ENCODE results near the gene CATSPER4. TPM values are rescaled to one million over a fixed set of nuclear protein-coding genes. Genes with fewer than 3 reads are reported as not detected.
A peak's percentile ranks its signal among the peaks of the same experiment; 100 is the strongest.

Gene CATSPER4
- total RNA-seq: not detected

DNA sequence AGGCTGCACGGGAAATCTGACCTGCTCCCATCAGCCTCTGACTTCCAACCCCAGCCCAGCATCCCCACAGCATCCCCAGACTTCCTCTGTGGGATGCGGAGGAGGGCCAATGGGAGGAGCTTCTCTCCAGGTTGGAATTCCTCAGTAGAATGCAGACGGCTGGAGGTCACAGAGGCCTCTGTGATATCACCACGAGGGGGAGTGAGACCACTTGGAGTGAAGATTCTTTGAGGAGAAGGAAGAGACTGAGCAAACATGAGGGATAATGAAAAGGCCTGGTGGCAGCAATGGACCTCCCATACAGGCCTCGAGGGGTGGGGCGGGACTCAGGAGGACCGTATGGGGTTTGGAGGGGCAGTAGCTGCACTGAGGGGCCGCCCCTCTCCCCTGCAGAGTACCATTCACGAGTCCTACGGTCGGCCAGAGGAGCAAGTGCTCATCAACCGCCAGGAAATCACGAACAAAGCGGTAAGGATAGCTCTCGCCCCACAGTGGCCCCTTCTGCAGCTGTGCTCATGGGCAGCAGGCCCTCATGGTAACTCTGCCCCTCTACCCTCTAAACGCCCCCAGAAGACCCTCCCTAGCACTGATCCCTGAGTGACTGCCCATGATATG lies at the start of gene CATSPER4:
CATSPER4 (plus strand) TSS at position 230 of the 615 bp plus-strand sequence; CDS start at position 256, 26 bp downstream.
- Mint-ChIP-seq H3K4me3 (no peak within 1 kb of the TSS), H3K36me3 (no peaks in the 10 kb centered on the region), H3K4me1 (ENCODE audit: low read depth) (peaks cover 10% of the 10 kb centered on the region), H3K27me3 (no peaks in the 10 kb centered on the region), H3K27ac (no peak within 1 kb of the TSS), H3K9me3 (no peaks in the 10 kb centered on the region)
- ChIA-PET CTCF (interaction anchor here (2.1 to 2.4 kb wide), 2 partner anchors 21 to 44 kb away, joined by 7 to 10 read pairs; partner anchors contain the start of genes CEP85 and ZNF593), POLR2A (no interaction called here)
- no peak for DNase-seq
- intact Hi-C loops (cut with micrococcal nuclease): no loop called here

DNA sequence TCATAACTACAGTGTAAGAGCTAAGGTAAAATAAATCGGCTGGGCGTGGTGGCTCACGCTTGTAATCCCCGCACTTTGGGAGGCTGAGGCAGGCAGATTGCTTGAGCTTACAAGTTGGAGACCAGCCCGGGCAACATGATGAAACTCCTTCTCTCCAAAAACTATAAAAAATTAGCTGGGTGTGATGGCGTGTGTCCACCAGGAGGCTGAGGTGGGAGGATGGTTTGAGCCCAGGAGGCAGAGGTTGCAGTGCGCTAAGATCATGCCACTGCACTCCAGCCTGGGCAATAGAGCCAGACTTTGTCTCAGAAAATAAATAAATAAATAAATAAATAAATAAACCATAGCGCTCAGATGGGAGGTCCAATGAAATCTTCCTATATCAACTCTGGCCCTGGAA lies 48.2 kb upstream of the CATSPER4 start:
- H3K4me1 Mint-ChIP-seq (ENCODE audit: low read depth): peaks cover 11% of the 10 kb centered on the region
- H3K36me3 Mint-ChIP-seq: no peaks in the 10 kb centered on the region
- POLR2A ChIA-PET: no interaction called here
- intact Hi-C loops (cut with micrococcal nuclease): no loop called here
- no peaks in the 10 kb centered on the region for H3K9me3 Mint-ChIP-seq
- no peak overlapping the region for H3K27ac Mint-ChIP-seq
- no peak for DNase-seq
- no peaks in the 10 kb centered on the region for H3K27me3 Mint-ChIP-seq
- H3K4me3 Mint-ChIP-seq: no peak overlapping the region
- CTCF ChIA-PET: interaction anchor here (0.5 to 8.1 kb wide), 12 partner anchors 9 to 282 kb away, joined by 3 to 204 read pairs (median 4); partner anchors contain the start of gene ZNF593

DNA sequence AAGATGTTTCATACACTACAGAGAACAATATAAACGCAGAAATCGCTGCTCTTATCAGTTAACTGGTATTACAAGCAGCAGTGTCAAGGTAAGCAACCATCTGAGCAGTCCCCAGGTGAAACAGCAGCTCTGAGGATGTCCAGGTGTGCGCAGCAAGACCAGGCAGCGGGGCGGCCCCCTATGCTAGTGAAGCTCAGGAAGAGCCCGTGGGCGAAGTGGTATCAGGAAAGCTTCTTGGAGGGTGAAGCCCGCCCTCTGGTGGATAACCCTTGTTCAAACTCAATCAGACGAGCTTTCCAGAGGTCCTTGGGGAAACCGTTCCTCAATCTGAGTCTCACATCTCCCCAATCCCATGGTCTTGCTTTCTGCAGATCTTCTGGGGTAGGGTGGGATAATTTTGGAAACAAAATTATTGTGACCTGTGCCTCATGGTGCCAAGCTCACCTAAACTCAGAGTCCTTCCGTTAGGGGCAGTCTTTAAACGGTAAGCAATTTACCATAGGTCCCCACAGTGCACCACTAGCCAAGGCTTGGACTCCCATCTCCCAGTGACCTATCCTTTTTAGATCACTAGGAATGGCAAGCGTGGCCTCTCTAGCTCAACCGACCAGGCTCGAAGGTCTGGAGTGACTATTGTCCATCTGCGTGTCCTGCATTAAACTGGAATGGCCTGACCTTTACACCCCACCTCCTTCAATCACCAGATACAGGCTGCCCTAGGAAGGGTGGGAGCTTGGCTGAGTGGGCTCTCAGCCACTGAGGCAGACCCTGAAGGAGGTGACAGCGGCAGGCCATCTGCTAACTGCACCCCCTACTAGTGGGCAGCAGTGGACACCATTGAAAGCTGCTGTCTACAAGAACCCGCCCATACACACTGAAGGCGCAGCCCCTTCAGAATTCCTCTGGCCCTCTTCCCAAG lies 45.1 kb upstream of the CATSPER4 start:
- CTCF ChIA-PET: interaction anchor here (0.7 to 8.1 kb wide), 41 partner anchors 12 to 984 kb away, joined by 3 to 204 read pairs (median 5); partner anchors contain the start of genes CD52, CEP85, CNKSR1 and FAM110D
- no peak overlapping the region for H3K4me3 Mint-ChIP-seq
- peak; percentile 83 for DNase-seq
- intact Hi-C loops (cut with micrococcal nuclease): loop anchor here (1.0 to 2.0 kb wide), 3 partner anchors 18 to 109 kb away; no protein-coding TSS in a partner anchor
- POLR2A ChIA-PET: interaction anchor here (0.7 to 1.1 kb wide), 4 partner anchors 36 to 114 kb away, joined by 3 to 7 read pairs (median 3); no protein-coding TSS in a partner anchor
- H3K4me1 Mint-ChIP-seq (ENCODE audit: low read depth): peaks cover 4% of the 10 kb centered on the region
- no peaks in the 10 kb centered on the region for H3K27me3 Mint-ChIP-seq
- H3K9me3 Mint-ChIP-seq: no peaks in the 10 kb centered on the region
- H3K27ac Mint-ChIP-seq: no peak overlapping the region
- H3K36me3 Mint-ChIP-seq: no peaks in the 10 kb centered on the region

DNA sequence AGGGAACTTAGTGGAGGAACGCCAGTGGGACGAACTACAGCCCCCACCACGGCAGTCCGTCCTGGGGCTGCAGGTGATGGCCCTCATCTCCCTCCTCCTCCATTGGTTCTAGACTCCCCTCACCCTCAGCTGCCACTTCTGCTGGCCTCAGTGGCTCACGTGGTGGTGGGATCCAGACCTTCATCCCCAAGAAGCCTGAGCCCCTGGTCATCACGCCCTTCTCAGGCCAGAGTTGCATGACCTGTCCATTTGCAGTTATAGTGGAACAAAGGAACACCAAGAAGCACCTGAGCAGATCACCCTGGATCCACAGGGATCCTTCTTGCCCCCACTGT lies 44.5 kb upstream of the CATSPER4 start:
- peaks cover 4% of the 10 kb centered on the region for H3K4me1 Mint-ChIP-seq (ENCODE audit: low read depth)
- H3K4me3 Mint-ChIP-seq: no peak overlapping the region
- no peaks in the 10 kb centered on the region for H3K9me3 Mint-ChIP-seq
- intact Hi-C loops (cut with micrococcal nuclease): loop anchor here (1.0 to 2.0 kb wide), 3 partner anchors 19 to 110 kb away; no protein-coding TSS in a partner anchor
- ChIA-PET CTCF (interaction anchor here (0.9 to 8.1 kb wide), 22 partner anchors 11 to 271 kb away, joined by 3 to 204 read pairs (median 13); partner anchors contain the start of genes CEP85, CNKSR1, FAM110D and PDIK1L), POLR2A (no interaction called here)
- DNase-seq: no peak
- H3K36me3 Mint-ChIP-seq: no peaks in the 10 kb centered on the region
- no peaks in the 10 kb centered on the region for H3K27me3 Mint-ChIP-seq
- no peak overlapping the region for H3K27ac Mint-ChIP-seq

DNA sequence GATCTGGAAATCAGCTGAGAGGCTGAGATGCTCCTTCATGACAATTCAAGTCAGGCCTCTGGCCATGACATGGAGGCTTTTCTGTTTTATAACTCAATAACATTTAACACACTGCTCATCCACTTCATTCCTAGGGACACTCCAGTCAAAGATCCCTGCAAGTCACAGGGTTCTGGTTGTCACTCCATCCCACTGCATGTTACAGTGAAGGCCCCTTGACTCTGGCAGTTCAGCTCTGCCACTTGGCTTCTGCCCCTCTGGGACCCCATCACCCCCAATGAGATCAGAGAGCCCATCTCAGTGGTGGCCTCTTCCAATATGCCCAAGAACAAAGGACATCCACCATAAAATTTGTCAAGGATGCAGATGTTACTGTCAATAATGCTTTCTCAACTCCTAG lies 41.5 kb upstream of the CATSPER4 start:
- H3K27me3 Mint-ChIP-seq: no peaks in the 10 kb centered on the region
- intact Hi-C loops (cut with micrococcal nuclease): no loop called here

DNA sequence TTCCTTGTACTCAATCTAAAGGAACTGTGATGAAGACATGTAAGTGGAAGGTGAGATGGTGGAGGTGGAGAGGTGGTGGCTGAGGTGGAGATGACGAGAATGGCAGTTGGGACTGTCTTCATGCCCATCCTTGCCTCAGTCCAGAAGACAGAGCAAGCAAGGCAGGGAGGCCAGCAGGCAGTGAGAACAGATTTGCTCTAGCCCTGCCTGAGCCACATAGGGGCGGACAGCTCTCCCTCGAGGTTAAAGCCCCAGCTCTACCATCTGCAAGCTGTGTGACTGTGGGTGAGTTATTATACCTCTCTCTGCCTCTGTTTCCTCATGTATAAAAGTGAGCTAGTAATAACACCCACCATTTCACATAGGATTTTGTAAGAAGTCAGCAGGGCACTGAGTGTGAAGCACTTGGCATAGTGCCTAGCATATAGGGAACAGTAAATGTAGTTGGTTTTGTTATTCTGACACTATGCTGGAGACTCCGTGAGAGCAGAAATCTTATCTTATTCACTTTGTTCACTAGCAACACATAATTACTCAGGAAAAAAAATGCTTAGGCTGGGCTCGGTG lies 36.4 kb upstream of the CATSPER4 start:
- Mint-ChIP-seq H3K36me3 (no peaks in the 10 kb centered on the region), H3K4me3 (no peak overlapping the region), H3K4me1 (ENCODE audit: low read depth) (no peaks in the 10 kb centered on the region), H3K27me3 (peaks cover 12% of the 10 kb centered on the region), H3K27ac (no peak overlapping the region), H3K9me3 (no peaks in the 10 kb centered on the region)
- ChIA-PET CTCF (interaction anchor here (0.6 kb wide), 1 partner anchor 750 kb away, joined by 5 read pairs; no protein-coding TSS in a partner anchor), POLR2A (no interaction called here)
- intact Hi-C loops (cut with micrococcal nuclease): no loop called here
- DNase-seq: no peak

More for the DNA sequence above, 41.5 kb upstream of the CATSPER4 start:
- H3K9me3 Mint-ChIP-seq: no peaks in the 10 kb centered on the region
- H3K27ac Mint-ChIP-seq: no peak overlapping the region
- no peak for DNase-seq
- peaks cover 4% of the 10 kb centered on the region for H3K4me1 Mint-ChIP-seq (ENCODE audit: low read depth)
- H3K36me3 Mint-ChIP-seq: no peaks in the 10 kb centered on the region
- no peak overlapping the region for H3K4me3 Mint-ChIP-seq
- ChIA-PET CTCF (interaction anchor here (0.6 to 8.1 kb wide), 2 partner anchors 47 to 86 kb away, joined by 3 to 204 read pairs; partner anchors contain the start of gene CEP85), POLR2A (no interaction called here)

DNA sequence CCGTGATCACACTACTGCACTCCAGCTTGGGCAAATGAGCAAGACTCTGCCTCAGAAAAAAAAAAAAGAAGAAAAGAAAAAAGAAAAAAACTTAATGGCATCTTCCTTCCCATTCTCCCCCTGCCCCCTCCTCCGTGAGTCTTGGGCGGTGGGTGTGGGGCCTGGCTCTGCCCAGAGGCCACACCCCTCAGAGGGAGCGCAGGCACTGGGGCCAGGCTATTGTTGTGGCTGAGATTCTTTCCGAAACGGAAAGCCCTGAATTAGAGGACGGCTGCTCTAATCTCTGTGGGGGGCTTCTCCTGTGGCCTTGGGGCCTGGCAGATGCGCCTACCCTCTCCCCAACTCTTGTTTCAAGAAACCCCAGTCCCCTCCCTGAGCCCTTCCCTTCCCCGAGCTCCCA lies 35.7 kb upstream of the CATSPER4 start:
- CTCF ChIA-PET: interaction anchor here (0.6 to 1.0 kb wide), 2 partner anchors 15 to 751 kb away, joined by 3 to 5 read pairs; partner anchors contain the start of gene ZNF593
- no peak overlapping the region for H3K27ac Mint-ChIP-seq
- H3K9me3 Mint-ChIP-seq: no peaks in the 10 kb centered on the region
- peaks cover 19% of the 10 kb centered on the region for H3K27me3 Mint-ChIP-seq
- no peak for DNase-seq
- POLR2A ChIA-PET: interaction anchor here (0.6 kb wide), 1 partner anchor 1753 kb away, joined by 3 read pairs; no protein-coding TSS in a partner anchor
- no peaks in the 10 kb centered on the region for H3K36me3 Mint-ChIP-seq
- no peak overlapping the region for H3K4me3 Mint-ChIP-seq
- intact Hi-C loops (cut with micrococcal nuclease): no loop called here
- H3K4me1 Mint-ChIP-seq (ENCODE audit: low read depth): no peaks in the 10 kb centered on the region

DNA sequence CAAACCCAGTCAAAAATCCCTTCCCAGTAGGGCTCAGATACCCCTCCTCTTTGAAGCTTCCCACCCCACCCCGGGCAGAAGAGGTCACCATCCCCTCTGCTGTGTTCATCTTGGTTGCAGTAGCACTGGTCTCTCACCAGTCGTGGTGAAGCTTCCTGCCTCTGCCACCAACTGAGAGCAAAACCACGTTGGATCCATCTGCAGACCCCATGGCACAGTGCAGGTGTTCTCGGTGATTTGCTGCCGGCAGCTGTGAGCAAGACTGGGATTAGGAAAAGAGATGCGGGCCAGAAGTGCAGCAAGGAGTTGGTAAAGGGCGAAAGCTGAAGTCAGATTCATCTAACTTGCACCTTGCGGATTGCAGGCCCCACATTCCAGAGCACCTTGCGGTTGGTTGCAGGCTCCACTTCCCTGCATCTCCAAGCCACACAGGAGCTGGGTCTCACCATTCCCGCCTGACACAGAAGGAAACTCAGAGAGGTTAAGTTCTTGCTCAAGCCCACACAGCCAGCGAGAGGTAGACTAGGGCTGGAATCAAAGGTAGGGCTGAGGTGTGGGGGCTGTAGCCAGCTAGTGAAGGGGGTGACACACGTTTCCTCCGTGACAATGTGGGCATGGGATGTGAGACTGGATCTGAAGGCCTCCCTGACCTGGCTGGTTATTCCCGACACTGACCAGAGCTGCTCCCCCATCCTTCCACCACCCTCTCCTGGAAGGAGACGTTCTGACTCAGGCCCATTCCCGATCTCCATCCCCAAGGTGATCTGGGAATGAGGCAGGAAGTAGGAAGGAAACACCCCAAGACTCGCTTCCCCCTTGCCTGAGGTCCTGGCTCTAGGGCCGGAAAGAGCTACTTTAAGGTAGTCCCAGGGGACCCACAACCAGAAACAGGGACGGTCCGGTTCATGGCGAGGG lies 34.8 kb upstream of the CATSPER4 start:
- H3K27ac Mint-ChIP-seq: no peak overlapping the region
- DNase-seq: no peak
- intact Hi-C loops (cut with micrococcal nuclease): no loop called here
- H3K4me1 Mint-ChIP-seq (ENCODE audit: low read depth): no peaks in the 10 kb centered on the region
- H3K27me3 Mint-ChIP-seq: peaks cover 19% of the 10 kb centered on the region
- POLR2A ChIA-PET: interaction anchor here (0.6 kb wide), 1 partner anchor 1752 kb away, joined by 3 read pairs; no protein-coding TSS in a partner anchor
- no peak overlapping the region for H3K4me3 Mint-ChIP-seq
- no peaks in the 10 kb centered on the region for H3K9me3 Mint-ChIP-seq
- no peaks in the 10 kb centered on the region for H3K36me3 Mint-ChIP-seq
- CTCF ChIA-PET: interaction anchor here (1.0 to 3.8 kb wide), 3 partner anchors 10 to 53 kb away, joined by 3 to 20 read pairs (median 3); partner anchors contain the start of gene ZNF593

DNA sequence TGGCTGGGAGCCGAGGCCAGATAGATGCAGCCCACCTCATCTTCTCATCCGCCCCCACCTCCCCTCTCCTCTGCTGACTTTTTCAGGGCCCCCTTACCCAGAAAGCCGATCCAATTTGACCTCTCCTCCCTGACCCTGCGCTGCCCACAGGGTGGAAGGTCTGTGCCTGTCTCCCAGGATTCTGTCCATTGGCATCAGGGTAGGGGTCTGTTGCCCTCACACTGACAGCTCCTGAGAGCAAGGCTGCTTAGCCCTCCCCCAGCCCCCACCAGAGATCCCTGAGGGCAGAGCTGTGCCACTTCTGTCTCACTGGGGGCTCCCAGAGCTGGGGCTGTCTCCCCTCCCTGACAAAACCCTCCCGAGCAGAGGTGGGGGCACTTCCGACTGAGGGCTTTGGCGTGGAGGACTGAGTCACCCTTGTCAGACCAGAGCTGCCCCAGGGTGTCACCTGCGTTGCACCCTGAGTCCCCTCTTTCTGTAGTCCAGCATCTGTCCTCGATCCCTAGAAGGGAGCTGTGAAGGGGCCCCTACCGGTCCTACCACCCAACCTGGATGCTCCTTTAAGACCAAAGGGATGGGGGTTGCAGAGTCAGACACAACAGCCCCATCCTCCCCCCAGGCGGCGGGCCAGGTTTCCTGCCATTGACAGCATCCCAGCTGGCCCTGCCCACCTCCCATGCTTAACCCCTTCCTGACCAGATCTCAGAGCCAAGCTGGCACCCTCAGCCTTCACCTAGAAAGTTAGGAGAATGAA lies 33.9 kb upstream of the CATSPER4 start:
- intact Hi-C loops (cut with micrococcal nuclease): no loop called here
- Mint-ChIP-seq H3K4me1 (ENCODE audit: low read depth) (no peaks in the 10 kb centered on the region), H3K27me3 (peaks cover 22% of the 10 kb centered on the region), H3K9me3 (no peaks in the 10 kb centered on the region), H3K36me3 (no peaks in the 10 kb centered on the region), H3K4me3 (no peak overlapping the region), H3K27ac (no peak overlapping the region)
- no peak for DNase-seq
- ChIA-PET CTCF (interaction anchor here (0.8 to 3.8 kb wide), 5 partner anchors 11 to 120 kb away, joined by 3 to 20 read pairs (median 3); partner anchors contain the start of gene ZNF593), POLR2A (no interaction called here)

DNA sequence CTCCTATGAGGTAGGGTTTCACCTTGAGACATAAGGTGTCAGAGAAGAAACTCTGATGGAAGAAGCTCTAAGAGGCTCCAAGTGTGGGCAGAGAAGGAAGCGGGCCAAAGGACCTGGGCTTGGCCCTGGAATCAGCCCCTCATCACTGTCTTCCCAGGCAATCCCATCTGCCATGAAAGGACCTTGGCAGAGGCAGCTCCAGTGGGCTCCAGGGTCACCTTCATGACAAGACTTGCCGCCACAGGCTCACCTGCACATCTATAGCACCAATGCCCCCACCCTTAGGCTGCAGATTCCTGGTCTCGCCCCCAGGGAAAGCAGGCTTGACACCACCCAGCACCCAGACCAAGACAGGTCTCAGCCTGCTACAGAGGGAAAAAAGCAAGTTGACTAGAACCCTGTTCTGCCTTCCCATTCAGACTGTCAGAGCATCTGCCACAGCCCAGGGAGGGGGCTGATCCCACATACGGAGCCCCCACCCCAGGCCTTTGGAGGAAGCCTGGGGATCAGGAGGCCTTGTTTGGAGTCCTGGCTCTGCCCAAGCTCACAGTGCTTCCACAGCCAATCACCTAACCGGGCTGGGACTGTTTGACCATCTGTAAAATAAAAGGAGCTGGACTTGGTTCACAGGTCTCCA lies 32.0 kb upstream of the CATSPER4 start:
- ChIA-PET POLR2A (no interaction called here), CTCF (interaction anchor here (0.5 to 3.8 kb wide), 5 partner anchors 11 to 233 kb away, joined by 3 to 20 read pairs (median 5); partner anchors contain the start of gene ZNF593)
- Mint-ChIP-seq H3K4me1 (ENCODE audit: low read depth) (peaks cover 4% of the 10 kb centered on the region), H3K4me3 (no peak overlapping the region), H3K27ac (no peak overlapping the region), H3K27me3 (peaks cover 29% of the 10 kb centered on the region), H3K36me3 (no peaks in the 10 kb centered on the region), H3K9me3 (no peaks in the 10 kb centered on the region)
- DNase-seq: no peak
- intact Hi-C loops (cut with micrococcal nuclease): no loop called here
